ENCODE data around the gene DNAJC1. TPM values are rescaled to one million over a fixed set of nuclear protein-coding genes. Genes with fewer than 3 reads are reported as not detected.

Gene DNAJC1
- total RNA-seq, 1 donor from 2014 or later: 13.7 TPM

DNA sequence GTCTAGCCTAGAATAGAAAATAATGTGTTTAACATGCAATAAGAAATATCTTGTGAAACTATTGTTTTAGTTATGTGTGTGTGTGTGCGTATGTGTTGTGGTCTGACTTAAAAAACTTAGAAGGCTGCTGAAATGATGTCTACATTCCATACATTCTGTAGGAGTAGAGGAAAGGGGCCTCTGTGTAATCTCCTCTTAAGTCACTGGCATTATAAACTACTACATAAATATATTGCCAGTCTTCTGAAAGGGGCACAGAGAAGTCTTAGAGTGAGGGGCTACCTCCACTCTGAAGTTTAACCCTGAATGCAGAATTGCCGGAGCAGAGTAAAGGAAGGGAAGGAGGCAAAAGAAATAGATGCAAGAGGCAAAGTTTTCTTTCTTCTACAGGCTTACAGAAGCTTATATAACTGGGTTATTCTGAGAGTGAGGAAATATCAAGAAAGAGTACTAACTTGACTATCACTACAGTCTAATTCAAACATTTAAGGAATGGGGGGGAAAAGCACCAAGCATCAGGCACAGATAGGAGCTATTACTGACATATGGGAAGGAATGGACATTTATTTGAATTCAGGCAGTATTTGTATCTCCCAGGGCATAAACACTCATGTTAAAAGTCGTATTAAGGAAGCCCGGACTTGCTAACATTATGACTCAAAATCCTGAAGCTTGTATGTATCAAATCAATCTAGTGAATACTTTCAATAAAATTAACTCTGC lies 75.7 kb downstream of the DNAJC1 start:
- intact Hi-C loops (cut with DNase I): no loop called here
- ATAC-seq (no peak), DNase-seq (ENCODE audit: missing footprints) (no peak)

- DNase-seq (ENCODE audit: missing footprints) (no peak), ATAC-seq (no peak)
- intact Hi-C loops (cut with DNase I): no loop called here
Observed at GRCh38 chr10:21926949-21927348, 76.6 kb downstream of the DNAJC1 start.

- intact Hi-C loops (cut with DNase I): no loop called here
- ATAC-seq: no peak
- DNase-seq (ENCODE audit: missing footprints): no peak
Observed at GRCh38 chr10:21926358-21926925, 77.1 kb downstream of the DNAJC1 start.

DNA sequence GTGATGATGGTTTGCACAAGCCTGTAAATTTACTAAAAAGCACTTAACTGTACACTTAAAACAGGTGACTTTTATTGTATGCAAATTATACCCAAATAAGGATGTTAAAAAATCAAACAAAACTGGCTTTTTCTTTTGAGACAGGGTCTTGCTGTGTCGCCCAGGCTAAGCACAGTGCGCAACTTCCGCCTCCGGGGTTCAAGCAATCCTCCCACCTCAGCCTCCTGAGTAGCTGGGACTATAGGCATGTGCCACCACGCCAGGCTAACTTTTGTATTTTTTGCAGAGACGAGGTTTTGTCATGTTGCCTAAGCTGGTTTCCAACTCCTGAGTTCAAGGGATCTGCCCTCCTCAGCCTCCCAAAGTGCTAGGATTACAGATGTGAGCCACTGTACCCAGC lies 77.7 kb downstream of the DNAJC1 start:
- ATAC-seq (no peak), DNase-seq (ENCODE audit: missing footprints) (no peak)
- intact Hi-C loops (cut with DNase I): no loop called here

- DNase-seq (ENCODE audit: missing footprints) (no peak), ATAC-seq (no peak)
- intact Hi-C loops (cut with DNase I): no loop called here
Observed at GRCh38 chr10:21924511-21924910, 79.0 kb downstream of the DNAJC1 start.

- intact Hi-C loops (cut with DNase I): no loop called here
- DNase-seq (ENCODE audit: missing footprints) (no peak), ATAC-seq (no peak)
Observed at GRCh38 chr10:21920633-21921032, 82.9 kb downstream of the DNAJC1 start.

GRCh38 chr10:21919906-21920305 lies 83.6 kb downstream of the DNAJC1 start:
- intact Hi-C loops (cut with DNase I): no loop called here
- no peak for DNase-seq (ENCODE audit: missing footprints)
- ATAC-seq: no peak

DNA sequence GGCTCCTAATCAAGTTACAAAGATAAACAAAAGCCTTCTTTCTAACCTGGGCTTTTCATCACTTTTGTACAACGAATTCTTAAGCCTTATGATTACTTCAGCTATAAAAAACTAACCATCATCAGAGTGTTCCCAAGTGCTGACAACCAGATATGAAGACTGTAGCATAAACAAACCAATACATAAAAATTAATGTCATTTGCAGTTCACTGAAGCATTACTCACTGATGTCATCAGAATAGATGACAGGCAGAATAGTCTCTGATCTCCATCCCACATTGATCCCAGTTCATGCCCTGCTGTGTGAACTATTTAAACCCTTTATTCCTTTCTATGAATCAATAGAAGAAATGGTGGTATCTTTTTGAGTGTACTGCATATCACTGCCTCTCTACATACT lies 84.4 kb downstream of the DNAJC1 start:
- no peak for ATAC-seq
- intact Hi-C loops (cut with DNase I): no loop called here
- no peak for DNase-seq (ENCODE audit: missing footprints)

DNA sequence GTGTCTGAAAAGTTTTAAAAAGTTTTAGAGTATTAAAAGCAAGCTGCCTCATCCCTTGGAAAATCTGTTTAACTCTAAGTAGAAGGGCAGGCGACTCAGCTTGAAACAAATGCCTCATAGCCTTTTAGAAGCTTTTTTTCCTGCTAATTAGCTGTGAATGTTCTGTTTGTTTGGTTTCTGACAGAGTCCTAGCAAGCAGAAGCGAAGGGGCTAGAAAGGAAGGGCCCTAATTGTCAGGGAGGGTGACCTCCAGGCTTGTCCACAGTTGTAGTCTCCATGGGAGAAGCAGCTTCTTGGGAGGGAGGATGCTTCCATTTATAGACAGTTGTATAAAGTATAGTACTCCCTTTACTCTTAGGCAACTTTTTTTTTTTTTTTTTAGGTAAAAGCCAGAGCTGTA lies 90.9 kb downstream of the DNAJC1 start:
- ATAC-seq (no peak), DNase-seq (ENCODE audit: missing footprints) (no peak)
- intact Hi-C loops (cut with DNase I): no loop called here

DNA sequence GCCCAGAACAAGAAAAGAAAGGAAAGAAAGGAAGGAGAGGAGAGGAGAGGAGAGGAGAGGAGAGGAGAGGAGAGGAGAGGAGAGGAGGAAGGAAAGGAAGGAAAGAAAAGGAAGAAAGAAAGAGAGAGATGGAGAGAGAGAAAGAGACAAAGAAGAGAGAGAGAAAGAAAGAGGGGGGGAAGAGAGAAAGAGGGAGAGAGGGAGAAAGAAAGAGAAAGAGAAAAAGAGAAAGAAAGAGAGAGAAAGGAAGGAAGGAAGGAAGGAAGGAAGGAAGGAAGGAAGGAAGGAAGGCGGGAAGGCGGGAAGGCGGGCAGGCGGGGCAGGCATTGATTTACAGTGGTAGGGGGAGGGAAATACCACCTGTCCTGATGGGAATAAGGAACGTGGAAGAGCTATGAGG lies 92.7 kb downstream of the DNAJC1 start:
- ATAC-seq (no peak), DNase-seq (ENCODE audit: missing footprints) (no peak)
- intact Hi-C loops (cut with DNase I): no loop called here

- no peak for ATAC-seq
- no peak for DNase-seq (ENCODE audit: missing footprints)
- intact Hi-C loops (cut with DNase I): no loop called here
Observed at GRCh38 chr10:21907436-21907835, 96.1 kb downstream of the DNAJC1 start.

DNA sequence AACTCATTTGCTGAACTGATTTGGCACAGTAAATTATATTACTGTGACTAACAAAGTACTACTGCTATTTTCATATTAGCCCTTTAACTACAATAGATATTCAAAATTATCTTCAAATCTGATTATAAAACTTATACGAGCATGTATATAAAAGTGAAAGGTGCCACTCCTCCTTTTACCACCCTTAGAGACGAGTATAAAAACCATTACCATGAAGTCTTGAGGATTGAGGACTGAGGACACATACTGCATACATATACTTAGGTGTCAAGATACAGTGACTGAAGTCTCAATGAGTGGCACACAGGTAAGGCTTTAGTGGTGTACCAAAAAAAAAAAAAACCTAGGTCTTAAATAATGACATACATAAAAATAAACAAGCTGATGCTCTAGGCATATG lies 98.6 kb downstream of the DNAJC1 start:
- DNase-seq (ENCODE audit: missing footprints) (no peak), ATAC-seq (no peak)
- intact Hi-C loops (cut with DNase I): no loop called here

DNA sequence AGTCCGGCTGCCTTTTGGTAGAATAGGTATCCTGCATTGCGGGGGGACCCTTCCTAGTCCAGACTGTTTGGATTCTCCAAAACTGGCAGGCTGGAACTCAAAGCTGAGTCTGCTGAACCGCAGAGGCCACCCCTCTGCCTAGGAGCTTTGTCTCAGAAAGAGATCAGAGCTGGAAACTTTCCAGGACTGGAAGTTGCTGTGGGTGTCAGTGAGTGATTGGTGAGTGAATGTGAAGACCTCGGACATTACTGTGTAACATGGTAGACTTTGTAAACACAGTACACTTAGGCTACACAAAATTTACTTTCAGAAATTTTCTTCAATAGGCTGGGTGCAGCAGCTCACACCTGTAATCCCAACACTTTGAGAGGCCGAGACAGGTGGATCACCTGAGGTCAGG lies 103.8 kb downstream of the DNAJC1 start:
- ATAC-seq: no peak
- intact Hi-C loops (cut with DNase I): no loop called here
- no peak for DNase-seq (ENCODE audit: missing footprints)

GRCh38 chr10:21895932-21896331 lies 107.6 kb downstream of the DNAJC1 start:
- intact Hi-C loops (cut with DNase I): no loop called here
- DNase-seq (ENCODE audit: missing footprints) (no peak), ATAC-seq (no peak)

DNA sequence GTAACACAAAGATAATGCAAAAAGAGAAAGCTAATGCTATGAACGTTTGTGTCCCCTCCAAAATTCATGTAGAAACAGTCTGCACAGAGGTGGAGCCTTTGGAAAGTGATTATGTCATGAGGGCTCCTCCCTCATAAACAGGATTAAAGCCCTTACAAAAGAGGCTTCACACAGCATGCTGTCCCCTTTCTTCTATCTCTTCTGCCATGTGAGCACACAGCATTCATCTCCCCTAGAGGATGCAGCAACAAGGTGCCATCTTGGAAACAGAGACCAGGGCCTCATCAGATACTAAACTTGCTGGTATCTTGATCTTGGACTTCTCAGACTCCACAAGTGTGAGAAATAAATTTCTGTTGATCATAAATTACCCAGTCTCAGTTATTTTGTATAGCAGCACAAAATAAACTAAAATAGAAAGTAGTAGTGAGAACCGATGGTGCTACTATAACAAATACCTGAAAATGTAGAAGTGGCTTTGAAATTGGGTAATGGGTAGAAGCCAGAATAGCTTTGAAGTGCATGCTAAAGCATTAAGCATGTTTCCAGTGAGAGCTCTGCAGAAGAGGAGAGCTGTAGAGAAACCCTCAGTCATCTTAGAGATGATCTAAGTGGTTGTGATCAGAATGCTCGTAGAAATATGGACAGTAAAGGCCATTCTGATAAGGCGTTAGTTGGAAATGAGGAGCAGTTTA lies 108.7 kb downstream of the DNAJC1 start:
- intact Hi-C loops (cut with DNase I): no loop called here
- ATAC-seq (no peak), DNase-seq (ENCODE audit: missing footprints) (no peak)

DNA sequence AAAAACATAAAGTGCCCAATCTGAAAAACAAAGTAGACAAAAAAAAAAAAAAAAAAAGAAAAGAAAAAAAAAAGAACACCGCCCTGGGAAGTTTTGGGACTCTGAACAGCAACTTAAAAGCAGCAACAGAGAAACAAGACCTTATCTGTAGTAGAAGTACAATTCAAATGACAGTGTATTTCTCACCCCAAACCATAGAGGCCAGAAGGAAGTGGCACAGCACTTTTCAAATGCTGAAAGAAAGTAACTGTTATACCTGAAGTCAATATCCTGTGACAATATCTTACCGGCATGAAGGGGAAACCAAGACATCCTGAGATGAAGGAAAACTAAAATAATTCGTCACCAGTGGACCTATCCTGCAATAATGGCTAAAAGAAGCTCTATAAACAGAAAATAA lies 112.1 kb downstream of the DNAJC1 start:
- ATAC-seq: no peak
- intact Hi-C loops (cut with DNase I): no loop called here
- no peak for DNase-seq (ENCODE audit: missing footprints)

DNA sequence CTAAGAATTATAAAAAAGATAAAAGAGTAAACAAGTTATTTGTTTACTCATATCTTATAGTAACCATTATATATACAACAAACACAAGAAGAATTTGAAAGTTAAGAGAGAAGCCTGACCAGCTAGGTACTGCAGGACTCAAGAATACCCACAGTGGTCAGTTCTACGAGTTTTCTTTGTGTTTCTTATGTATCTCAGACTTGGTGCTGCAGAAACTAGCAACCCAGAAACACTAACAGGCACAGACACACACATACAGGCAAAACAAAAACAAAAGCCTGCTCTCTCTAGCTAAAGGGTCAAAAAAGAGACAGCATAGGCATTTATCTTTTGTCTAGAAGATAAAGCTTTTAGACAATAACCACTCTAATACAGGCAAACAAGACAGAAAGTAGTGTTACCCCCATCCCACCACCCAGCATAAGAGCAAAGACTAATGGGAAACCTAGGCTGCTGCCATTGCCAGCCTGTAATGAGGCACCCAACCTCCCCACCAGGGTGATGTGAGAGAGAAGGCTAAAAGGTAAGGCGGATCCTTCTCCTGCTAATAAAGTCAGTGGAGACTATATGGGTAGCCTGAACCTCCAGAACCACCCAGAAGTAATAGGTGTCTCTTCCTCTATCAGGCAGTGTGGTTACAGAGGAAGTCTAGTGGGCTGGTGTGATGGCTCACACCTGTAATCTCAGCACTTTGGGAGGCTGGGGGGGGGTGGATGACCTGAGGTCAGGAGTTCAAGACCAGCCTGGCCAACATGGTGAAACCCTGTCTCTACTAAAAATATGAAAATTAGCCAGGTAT lies 113.9 kb downstream of the DNAJC1 start:
- no peak for ATAC-seq
- intact Hi-C loops (cut with DNase I): no loop called here

DNA sequence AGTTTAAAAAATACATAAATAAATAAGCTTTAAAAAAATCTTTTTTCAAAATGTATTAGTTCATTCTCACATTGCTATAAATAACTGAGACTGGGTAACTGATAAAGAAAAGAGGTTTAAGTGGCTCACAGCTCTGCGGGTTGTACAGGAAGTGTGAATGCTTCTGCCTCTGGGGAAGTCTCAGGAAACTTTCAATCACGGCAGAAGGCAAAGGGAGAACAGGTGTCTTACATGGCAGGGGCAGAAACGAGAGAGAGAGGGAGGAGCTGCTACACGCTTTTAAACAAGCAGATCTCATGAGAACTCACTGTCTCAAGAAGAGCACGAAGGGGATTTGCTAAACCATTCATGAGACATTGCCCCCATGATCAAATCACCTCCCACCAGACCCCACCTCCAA lies 114.6 kb downstream of the DNAJC1 start:
- no peak for DNase-seq (ENCODE audit: missing footprints)
- ATAC-seq: no peak
- intact Hi-C loops (cut with DNase I): no loop called here

More for the DNA sequence above, 113.9 kb downstream of the DNAJC1 start:
- DNase-seq (ENCODE audit: missing footprints): no peak

DNA sequence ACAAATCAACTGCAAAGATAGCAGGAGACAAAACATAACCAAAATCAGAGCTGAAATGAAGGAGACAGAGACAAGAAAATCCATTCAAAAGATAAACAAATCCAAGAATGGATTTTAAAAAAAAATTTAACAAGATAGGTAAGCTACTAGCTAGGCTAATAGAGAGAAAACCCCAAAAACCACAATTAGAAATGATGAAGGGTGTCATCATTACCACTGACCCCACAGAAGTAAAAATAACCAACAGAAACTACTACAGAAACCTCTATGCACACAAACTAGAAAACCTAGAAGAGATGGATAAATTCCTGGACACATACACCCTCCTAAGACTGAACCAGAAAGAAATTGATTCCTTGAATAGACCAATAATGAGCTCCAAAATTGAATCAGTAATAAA lies 117.6 kb downstream of the DNAJC1 start:
- intact Hi-C loops (cut with DNase I): no loop called here
- DNase-seq (ENCODE audit: missing footprints): no peak

GRCh38 chr10:21873198-21873597 lies 130.3 kb downstream of the DNAJC1 start:
- ATAC-seq (no peak), DNase-seq (ENCODE audit: missing footprints) (no peak)
- intact Hi-C loops (cut with DNase I): no loop called here

More for the DNA sequence above, 117.6 kb downstream of the DNAJC1 start:
- ATAC-seq: no peak

Data from Right ventricle myocardium inferior (tissue), 1 donor.